ENCODE measurements around the gene KIAA0825. TPM values are rescaled to one million over a fixed set of nuclear protein-coding genes. Genes with fewer than 3 reads are reported as not detected.

The KIAA0825 gene
- total RNA-seq, 1 donor from 2014 or later = 2.0 TPM

DNA sequence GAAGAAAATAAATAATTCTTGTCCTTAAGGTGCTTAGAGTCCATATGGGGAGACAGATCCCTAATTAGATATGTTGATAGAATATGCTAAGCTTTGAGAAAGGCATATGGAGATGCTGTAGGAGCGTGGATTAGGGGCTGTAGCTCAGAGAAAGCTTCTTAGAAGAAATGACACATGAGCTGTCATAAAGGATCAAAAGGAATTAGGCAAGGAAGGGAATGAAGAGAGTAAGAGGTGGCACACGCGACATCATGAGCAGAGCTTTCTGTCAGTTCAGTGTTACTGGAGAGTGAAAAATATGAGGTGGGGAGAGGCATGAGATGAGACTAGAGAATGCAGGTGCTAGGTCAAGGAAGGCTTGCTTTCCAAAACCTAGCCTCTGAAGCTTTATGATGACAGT is 118.6 kb downstream of the KIAA0825 start:
- H3K4me1 Mint-ChIP-seq (ENCODE audit: unreplicated experiment) = no peaks in the 10 kb centered on the region
- H3K27me3 Mint-ChIP-seq (ENCODE audit: unreplicated experiment) = peaks cover 2% of the 10 kb centered on the region
- TF ChIP-seq, protein P1, sequence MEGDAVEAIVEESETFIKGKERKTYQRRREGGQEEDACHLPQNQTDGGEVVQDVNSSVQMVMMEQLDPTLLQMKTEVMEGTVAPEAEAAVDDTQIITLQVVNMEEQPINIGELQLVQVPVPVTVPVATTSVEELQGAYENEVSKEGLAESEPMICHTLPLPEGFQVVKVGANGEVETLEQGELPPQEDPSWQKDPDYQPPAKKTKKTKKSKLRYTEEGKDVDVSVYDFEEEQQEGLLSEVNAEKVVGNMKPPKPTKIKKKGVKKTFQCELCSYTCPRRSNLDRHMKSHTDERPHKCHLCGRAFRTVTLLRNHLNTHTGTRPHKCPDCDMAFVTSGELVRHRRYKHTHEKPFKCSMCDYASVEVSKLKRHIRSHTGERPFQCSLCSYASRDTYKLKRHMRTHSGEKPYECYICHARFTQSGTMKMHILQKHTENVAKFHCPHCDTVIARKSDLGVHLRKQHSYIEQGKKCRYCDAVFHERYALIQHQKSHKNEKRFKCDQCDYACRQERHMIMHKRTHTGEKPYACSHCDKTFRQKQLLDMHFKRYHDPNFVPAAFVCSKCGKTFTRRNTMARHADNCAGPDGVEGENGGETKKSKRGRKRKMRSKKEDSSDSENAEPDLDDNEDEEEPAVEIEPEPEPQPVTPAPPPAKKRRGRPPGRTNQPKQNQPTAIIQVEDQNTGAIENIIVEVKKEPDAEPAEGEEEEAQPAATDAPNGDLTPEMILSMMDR (IDR thresholded peaks at IDR 0.05; ENCODE audit: unreplicated experiment) = no peak
- H3K4me3 Mint-ChIP-seq (ENCODE audit: unreplicated experiment) = no peak overlapping the region
- H3K36me3 Mint-ChIP-seq (ENCODE audit: low read depth, unreplicated experiment) = no peaks in the 10 kb centered on the region
- H3K9me3 Mint-ChIP-seq (ENCODE audit: unreplicated experiment) = no peaks in the 10 kb centered on the region
- no peak overlapping the region for H3K27ac Mint-ChIP-seq (ENCODE audit: unreplicated experiment)
- DNase-seq (ENCODE audit: low spot score) = no peak

DNA sequence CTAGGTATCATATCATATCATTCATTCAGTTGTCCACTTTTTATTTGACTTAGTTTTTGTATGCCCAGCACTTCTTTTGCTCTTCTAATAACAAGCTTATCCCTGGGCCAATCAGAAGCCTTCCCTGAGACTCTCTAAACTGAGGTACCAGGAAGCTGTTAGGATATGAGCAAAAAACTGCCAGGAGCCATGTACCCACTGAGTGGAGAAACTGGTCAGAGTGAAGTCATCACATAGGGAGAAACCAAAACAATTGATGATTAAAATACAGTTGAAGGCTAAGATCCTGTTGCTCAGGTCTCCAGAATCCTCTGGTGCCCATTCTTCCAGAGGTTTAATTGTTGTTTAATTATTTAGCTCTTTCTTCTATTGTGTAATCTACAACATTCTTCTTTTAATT is 120.2 kb downstream of the KIAA0825 start:
- no peak for DNase-seq (ENCODE audit: low spot score)
- H3K27me3 Mint-ChIP-seq (ENCODE audit: unreplicated experiment) = peaks cover 2% of the 10 kb centered on the region

DNA sequence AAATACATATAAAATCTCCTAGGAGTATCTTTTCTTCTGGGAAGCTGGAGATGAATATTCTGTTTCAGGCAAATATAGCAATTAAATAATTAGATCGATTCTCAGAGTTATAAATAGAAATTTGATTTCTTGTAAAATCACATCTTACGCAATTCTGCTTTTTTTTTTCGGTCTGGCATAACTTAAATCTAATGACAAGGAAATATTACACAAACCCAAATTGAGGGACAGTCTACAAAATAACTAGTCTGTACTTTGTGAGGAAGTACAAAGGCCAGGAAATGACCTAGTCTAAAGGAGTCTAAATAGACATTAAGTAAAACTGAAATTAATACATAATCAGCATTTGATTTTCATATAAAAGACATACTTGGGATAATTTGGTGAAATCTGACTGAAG is 133.3 kb downstream of the KIAA0825 start:
- H3K4me1 Mint-ChIP-seq (ENCODE audit: unreplicated experiment) = peaks cover 5% of the 10 kb centered on the region
- H3K36me3 Mint-ChIP-seq (ENCODE audit: low read depth, unreplicated experiment) = no peaks in the 10 kb centered on the region
- no peaks in the 10 kb centered on the region for H3K27me3 Mint-ChIP-seq (ENCODE audit: unreplicated experiment)
- no peaks in the 10 kb centered on the region for H3K9me3 Mint-ChIP-seq (ENCODE audit: unreplicated experiment)
- TF ChIP-seq, protein P1 (IDR thresholded peaks at IDR 0.05; ENCODE audit: unreplicated experiment) = no peak
- DNase-seq (ENCODE audit: low spot score) = no peak
- H3K27ac Mint-ChIP-seq (ENCODE audit: unreplicated experiment) = no peak overlapping the region
- H3K4me3 Mint-ChIP-seq (ENCODE audit: unreplicated experiment) = no peak overlapping the region

More for the DNA sequence above, 120.2 kb downstream of the KIAA0825 start:
- TF ChIP-seq, protein P1 (IDR thresholded peaks at IDR 0.05; ENCODE audit: unreplicated experiment) = no peak
- Mint-ChIP-seq H3K4me3 (ENCODE audit: unreplicated experiment) (no peak overlapping the region), H3K9me3 (ENCODE audit: unreplicated experiment) (no peaks in the 10 kb centered on the region), H3K36me3 (ENCODE audit: low read depth, unreplicated experiment) (no peaks in the 10 kb centered on the region), H3K4me1 (ENCODE audit: unreplicated experiment) (no peaks in the 10 kb centered on the region), H3K27ac (ENCODE audit: unreplicated experiment) (no peak overlapping the region)

DNA sequence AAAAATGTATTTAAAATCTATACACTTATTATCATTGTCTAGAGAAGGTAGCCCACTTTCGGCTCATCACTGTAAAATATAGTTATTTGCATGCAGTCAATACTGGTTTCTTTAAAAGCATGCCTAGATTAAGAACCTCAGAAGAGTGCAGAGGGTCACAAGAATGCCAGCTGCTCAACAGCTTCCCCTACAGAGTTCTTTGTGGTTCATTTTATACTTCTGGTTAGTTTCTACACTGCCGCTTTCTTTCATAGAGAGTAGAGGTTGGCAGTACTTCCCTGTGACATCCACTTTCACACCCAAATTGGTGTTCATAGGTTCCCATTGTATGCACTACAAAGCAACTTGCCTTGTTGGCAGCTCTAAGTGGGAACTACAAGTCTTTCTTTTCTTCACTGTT is 137.3 kb downstream of the KIAA0825 start:
- H3K27me3 Mint-ChIP-seq (ENCODE audit: unreplicated experiment) = no peaks in the 10 kb centered on the region

DNA sequence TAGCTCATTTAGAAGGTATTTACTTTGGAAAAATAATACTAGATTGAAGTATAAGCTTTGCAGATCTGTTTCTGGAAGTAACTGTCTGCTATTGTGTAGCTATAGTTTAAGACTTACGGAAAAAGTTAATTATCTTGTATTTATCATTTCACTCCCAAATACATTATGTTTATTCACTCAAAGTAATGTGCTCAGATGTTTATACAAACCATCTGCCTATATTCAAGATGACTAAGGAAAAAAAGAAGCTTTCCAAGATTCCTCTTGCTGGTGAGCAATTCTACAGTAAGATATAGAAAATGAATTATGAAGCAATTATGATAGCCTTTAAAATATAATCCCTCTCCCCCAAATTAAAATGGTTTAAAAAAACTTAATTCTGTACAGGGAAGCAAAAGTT is 137.9 kb downstream of the KIAA0825 start:
- no peak overlapping the region for H3K27ac Mint-ChIP-seq (ENCODE audit: unreplicated experiment)
- H3K27me3 Mint-ChIP-seq (ENCODE audit: unreplicated experiment) = no peaks in the 10 kb centered on the region
- TF ChIP-seq, protein P1 (IDR thresholded peaks at IDR 0.05; ENCODE audit: unreplicated experiment) = no peak
- DNase-seq (ENCODE audit: low spot score) = no peak
- no peak overlapping the region for H3K4me3 Mint-ChIP-seq (ENCODE audit: unreplicated experiment)
- peaks cover 11% of the 10 kb centered on the region for H3K4me1 Mint-ChIP-seq (ENCODE audit: unreplicated experiment)
- no peaks in the 10 kb centered on the region for H3K9me3 Mint-ChIP-seq (ENCODE audit: unreplicated experiment)
- no peaks in the 10 kb centered on the region for H3K36me3 Mint-ChIP-seq (ENCODE audit: low read depth, unreplicated experiment)

More for the DNA sequence above, 137.3 kb downstream of the KIAA0825 start:
- TF ChIP-seq, protein P1 (IDR thresholded peaks at IDR 0.05; ENCODE audit: unreplicated experiment) = no peak
- DNase-seq (ENCODE audit: low spot score) = no peak
- Mint-ChIP-seq H3K27ac (ENCODE audit: unreplicated experiment) (no peak overlapping the region), H3K4me3 (ENCODE audit: unreplicated experiment) (no peak overlapping the region), H3K36me3 (ENCODE audit: low read depth, unreplicated experiment) (no peaks in the 10 kb centered on the region), H3K9me3 (ENCODE audit: unreplicated experiment) (no peaks in the 10 kb centered on the region), H3K4me1 (ENCODE audit: unreplicated experiment) (peaks cover 11% of the 10 kb centered on the region)
